22Rv1 (cell line): ENCODE data around the gene GNG7.

Source experiments
- ZFX ChIP-seq: fragments of 450-650 bp; IDR thresholded peaks from 2 replicates; pipeline ENCODE4 v1.6.1; 2017; ENCODE audit warnings: antibody characterized with exemption, borderline replicate concordance
- TF ChIP-seq, protein P1 (sequence below): fragments of 450-650 bp; IDR thresholded peaks from 2 replicates; pipeline ENCODE4 v1.5.1; 2017; ENCODE audit warnings: mild to moderate bottlenecking

GRCh38 chr19:2517881-2518601 is 184.5 kb downstream of the GNG7 start:
- TF ChIP-seq, protein P1, sequence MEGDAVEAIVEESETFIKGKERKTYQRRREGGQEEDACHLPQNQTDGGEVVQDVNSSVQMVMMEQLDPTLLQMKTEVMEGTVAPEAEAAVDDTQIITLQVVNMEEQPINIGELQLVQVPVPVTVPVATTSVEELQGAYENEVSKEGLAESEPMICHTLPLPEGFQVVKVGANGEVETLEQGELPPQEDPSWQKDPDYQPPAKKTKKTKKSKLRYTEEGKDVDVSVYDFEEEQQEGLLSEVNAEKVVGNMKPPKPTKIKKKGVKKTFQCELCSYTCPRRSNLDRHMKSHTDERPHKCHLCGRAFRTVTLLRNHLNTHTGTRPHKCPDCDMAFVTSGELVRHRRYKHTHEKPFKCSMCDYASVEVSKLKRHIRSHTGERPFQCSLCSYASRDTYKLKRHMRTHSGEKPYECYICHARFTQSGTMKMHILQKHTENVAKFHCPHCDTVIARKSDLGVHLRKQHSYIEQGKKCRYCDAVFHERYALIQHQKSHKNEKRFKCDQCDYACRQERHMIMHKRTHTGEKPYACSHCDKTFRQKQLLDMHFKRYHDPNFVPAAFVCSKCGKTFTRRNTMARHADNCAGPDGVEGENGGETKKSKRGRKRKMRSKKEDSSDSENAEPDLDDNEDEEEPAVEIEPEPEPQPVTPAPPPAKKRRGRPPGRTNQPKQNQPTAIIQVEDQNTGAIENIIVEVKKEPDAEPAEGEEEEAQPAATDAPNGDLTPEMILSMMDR = no peak
- no peak for TF ChIP-seq ZFX
